Stimulated activated CD4-positive, alpha-beta T cell treated with anti-CD3 and anti-CD28 coated beads, Interleukin-4, amount 100 ng/mL, for 48 hours (primary cell): ENCODE results near the gene ATXN7L1.

Experiments
- DNase-seq, 2 donors: peaks; one replicate each; pipeline ENCODE4 v3.0.0-alpha.2; 2020; ENCODE audit warnings: low read depth in 2 of 2

ATXN7L1 gene

GRCh38 chr7:105876091-105876963 is at the start of gene ATXN7L1:
ATXN7L1 (minus strand) TSS chr7:105876599; CDS start chr7:105876558, 41 bp downstream.
- peak; percentile 88 to 90 for DNase-seq

GRCh38 chr7:105926131-105926530 is 49.7 kb upstream of the ATXN7L1 start:
- DNase-seq, result no peak

DNA sequence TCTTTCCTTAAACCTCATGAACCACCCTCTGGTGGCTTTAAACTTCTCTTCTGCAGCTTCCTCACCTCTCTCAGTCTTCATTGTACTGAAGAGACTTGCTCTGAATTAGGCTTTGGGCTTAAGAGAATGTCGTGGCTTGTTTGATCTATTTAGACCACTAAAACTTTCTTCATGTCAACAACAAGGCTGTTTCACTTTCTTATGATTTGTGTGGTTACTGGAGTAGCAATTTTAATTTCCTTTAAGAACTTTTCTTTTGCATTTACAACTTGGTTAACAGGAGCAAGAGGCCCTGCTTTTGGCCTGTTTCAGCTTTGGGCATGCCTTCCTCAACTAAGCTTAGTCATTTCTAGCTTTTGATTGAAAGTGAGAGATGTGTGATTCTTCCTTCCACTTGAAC is 48.5 kb upstream of the ATXN7L1 start:
- peak in 1 of 2 donors; percentile 16 for DNase-seq

GRCh38 chr7:105920766-105921165 is 44.4 kb upstream of the ATXN7L1 start:
- no peak for DNase-seq

DNA sequence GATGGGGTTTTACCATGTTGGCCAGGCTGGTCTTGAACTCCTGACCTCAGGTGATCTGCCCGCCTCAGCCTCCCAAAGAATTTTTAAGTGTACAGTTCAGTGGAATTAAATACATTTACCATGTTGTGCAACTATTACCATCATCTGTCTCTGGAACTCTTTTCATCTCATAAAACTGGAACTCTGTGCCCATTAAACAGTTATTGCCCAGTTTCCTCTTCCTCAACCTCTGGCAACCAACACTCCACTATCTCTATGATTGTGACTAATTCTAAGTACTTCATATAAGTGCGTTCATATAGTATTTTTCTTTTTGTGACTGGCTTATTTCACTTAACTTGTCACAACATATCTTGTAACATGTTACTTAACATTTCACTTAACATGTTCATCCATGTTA is 41.3 kb upstream of the ATXN7L1 start:
- DNase-seq, result no peak

DNA sequence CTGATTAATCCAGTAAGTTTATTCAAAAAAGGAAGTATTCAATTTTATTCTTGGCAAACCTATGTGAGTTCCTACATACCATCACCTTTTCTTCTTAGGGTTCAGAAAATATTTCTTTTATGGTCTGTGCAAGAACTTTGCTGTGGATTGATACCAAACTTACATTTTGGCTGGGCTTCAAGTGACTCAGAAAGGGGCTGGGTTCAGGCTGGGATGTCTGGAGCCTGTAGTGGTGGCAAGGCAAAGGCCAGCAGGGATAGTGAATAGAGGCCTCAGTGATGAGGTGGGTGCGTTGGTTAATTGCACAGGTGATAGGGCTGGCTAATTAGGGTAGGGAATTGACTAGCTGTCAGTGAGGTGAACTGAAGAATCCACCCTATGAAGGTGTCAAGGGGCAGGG is 40.2 kb upstream of the ATXN7L1 start:
- no peak for DNase-seq

DNA sequence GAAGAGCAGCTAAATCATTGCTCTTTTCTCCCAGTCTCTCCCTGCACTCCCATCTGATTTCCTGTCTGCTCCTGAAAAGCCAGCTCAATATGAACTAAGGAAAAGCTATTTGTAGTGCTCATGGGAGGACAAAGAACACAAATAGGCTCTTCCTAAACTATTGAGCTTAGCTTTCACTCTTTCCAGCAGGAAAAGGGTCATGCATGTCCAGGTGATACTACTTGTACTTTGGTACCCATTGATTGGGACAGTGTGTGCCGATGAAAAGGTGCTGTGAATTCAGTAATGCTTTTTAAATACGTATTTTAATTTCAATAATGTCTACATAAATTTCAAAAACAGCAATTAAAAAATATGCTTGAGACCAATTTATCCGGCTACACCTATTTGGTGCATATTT is 37.5 kb upstream of the ATXN7L1 start:
- no peak for DNase-seq

DNA sequence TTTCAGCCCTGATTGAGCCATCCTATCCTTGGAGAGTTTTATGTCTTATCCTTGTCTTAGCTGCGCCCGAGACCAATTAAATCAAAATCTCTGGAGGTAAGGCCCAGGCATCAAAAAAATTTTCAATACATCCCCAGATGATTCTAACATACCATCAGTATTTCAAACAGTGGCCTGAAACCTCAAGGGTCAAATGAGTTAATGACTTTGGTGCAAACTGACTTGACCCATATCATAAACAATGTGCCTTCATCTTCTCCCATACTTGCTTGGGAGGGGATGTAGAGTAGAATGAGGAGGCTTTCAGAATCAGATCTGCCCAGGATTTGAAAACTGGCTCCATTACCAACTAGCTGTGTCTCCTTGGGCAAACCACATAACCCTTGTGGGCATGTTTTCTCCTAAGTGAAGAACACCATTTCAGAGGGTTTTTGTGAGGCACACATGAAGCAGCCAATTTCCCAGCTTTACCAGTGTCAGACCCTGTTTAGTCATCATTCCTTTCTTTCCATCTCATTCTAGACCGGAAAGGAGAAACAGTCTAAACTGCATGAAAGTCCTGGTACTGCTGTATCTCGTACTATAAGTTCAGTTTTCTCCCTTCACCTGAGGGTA is 35.7 kb upstream of the ATXN7L1 start:
- DNase-seq, result no peak

DNA sequence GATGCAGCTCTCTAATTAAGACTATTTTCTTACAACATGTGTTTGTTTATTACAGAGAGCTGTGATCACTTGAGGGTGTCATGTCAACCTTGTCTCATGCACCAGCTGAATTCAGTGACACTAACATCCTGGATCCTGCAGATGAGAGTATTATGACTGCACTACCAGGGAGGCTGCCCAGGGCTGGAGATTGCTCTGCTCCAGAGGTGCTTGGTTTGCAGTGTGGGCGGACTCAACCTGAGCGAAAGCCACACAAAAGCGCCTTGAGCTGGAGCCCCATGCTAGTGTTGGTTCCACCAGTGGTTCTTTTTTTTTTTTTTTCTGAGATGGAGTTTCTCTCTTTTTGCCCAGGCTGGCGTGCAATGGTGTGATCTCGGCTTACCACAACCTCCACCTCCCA is 33.8 kb upstream of the ATXN7L1 start:
- no peak for DNase-seq

DNA sequence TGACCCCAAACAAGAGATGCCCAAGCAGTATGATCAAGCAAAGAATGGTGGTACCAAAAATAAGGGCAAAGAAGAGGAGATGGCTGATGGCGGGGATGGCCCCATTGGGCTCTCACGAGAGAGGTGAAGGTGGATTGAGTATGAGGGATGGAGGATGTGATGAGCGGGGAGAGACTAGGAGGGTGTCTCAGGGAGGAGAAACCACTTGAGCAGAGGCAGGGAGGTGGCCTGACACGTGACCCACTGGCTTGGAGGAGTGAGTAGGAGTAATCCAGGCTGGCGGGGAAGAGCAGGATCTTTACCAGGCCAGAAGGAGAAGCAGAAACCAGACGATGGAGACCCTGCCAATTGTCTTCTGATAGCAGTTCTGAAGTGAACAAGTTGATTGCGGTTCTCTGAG is 33.3 kb upstream of the ATXN7L1 start:
- DNase-seq, result no peak

DNA sequence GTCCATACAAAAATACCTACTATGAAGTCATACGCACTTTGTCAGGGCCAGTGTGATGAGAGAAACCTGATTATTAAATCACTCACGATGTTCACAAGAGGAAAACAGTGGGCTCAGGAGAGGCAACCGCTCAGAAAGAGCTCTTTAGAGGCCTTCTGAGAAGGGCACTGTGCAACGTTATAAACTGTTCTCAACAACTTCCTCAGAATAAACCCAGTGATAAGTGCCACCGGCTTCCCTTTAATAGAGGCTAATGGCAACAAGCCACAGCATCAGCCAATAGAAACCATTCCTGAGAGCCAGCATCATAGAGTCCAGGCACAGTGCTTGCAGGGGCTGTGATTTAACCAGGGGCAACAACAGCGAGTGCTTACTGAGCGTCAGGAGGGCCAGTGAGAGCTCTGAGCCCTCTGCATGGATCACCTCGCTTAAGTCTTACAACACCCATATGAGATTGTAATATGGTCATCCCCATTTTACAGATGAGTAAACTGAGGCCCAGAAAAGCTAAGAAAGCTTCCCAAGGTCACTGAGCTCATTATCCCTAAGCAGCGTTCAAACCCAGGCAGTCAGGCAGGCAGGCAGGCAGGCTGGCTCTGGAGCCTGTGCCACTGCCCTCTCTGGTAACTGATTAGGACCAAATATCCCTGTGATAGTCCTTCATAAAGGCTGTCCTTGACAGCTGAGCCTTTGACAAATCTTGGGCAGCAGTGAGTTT is 30.9 kb upstream of the ATXN7L1 start:
- no peak for DNase-seq

- no peak for DNase-seq
These were observed 30.3 kb upstream of the ATXN7L1 start for GRCh38 chr7:105906695-105907094.

DNA sequence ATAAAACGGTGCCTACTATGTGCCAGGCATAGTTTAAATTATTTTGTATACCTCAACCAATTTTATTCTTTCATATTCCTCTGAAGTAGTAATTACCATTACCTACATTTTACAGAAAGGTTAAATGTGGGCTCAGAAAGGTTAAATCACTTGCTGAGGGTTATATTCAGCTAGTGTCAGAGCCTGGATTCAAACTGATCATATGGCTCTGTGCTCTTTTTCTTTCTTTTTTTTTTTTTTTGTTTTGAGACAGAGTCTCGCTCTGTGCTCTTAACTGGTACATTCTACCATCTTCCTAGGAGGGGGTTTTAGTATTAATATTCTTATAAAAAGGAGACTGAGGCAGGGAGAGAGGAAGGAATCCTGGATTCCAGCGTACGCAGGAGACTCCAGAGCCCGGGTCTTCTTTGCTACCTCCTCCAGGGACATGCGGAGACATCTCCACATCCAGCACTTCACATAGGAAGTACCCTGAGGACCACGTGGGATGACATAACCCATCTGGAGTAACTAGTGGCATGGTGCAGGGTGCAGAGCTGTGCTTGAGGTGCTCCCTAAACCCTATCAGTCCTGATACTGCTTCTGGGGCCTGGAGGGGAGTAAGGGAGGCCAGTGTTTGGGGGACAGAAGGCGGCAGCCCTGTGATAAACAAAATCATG is 29.6 kb upstream of the ATXN7L1 start:
- DNase-seq, result no peak

- DNase-seq, result no peak
These were observed 29.0 kb upstream of the ATXN7L1 start for GRCh38 chr7:105905209-105905909.

GRCh38 chr7:105904064-105904463 is 27.7 kb upstream of the ATXN7L1 start:
- no peak for DNase-seq

- DNase-seq, result no peak
These were observed 26.0 kb upstream of the ATXN7L1 start for GRCh38 chr7:105902325-105902911.

DNA sequence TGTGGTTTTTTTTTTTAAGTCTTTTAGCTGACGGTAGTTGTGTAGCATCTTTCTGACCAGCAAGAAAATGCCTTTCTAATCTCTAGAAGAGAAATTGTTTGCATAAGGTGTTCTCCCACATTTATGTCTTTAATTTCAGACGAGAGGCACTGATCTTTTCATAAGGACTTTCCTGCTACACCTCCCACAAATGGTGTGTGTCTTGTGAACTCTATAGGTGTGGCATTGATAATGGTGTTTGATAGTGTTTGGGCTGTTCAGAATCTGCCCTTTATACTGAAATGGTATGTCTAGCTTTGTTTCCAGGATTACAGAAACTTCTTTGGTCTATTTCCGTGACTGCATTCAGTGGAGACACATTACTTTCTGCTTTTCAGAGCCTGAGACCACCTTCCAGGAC is 21.6 kb upstream of the ATXN7L1 start:
- DNase-seq, result no peak

GRCh38 chr7:105896407-105896911 is 20.1 kb upstream of the ATXN7L1 start:
- no peak for DNase-seq

GRCh38 chr7:105894131-105894530 is 17.7 kb upstream of the ATXN7L1 start:
- DNase-seq, result no peak

DNA sequence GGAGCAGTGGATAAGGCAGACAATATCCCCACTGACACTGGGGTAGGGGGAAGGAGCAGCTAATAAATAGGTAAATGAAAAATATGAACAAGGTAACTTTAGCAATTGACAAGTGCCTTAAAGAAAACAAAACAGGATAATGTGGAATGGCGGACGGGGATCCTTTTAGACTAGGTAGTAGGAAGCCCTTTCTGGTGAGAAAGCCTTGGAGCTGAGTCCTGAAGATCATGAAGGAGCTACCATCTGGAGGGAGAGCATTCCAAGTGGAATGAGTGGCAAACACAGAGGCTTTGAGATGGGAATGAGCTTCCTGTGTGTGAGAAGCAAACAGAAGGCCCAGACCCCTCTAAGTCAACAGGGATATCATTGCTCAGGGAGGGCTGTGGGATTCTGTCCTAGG is 16.0 kb upstream of the ATXN7L1 start:
- DNase-seq, result no peak
